Right renal pelvis (tissue), 4 donors: ENCODE measurements around the gene GPR135. TPM values are rescaled to one million over a fixed set of nuclear protein-coding genes. Genes with fewer than 3 reads are reported as not detected.
"Not testable (repeated sequence)": the region's sequence is repeated elsewhere in the genome, so short reads cannot be mapped to it uniquely, and the experiment has no call there.

Experiments
- DNase-seq, 4 donors: peaks; one replicate each; pipeline ENCODE4 v3.0.0-alpha.2; 2013; ENCODE audit warnings: low read depth in 4 of 4, low spot score in 3 of 4, missing footprints in 1 of 4
- polyA plus RNA-seq, 4 donors: library from polyadenylated mRNA; unstranded; fragments of 120-200 nt; gene quantifications; one replicate each; pipeline ENCODE4 v1.2.1, GENCODE V29; 2013; ENCODE audit not compliant: insufficient read length in 4 of 4

Gene GPR135
- polyA plus RNA-seq, 4 donors = 3.4 to 4.4 (median 3.8) TPM

- no peak for DNase-seq
Observed at GRCh38 chr14:59475709-59476108, 10.5 kb upstream of the GPR135 start.

GRCh38 chr14:59474172-59474571, 9.0 kb upstream of the GPR135 start:
- DNase-seq = no peak

GRCh38 chr14:59464486-59465315, 479 bp downstream of the GPR135 start:
- peak in 1 of 4 donors; percentile 49 for DNase-seq

- DNase-seq = no peak
Observed at GRCh38 chr14:59463787-59464485, 1.2 kb downstream of the GPR135 start.

GRCh38 chr14:59461891-59462290, 3.3 kb downstream of the GPR135 start:
- no peak for DNase-seq

GRCh38 chr14:59460378-59460777, 4.8 kb downstream of the GPR135 start:
- no peak for DNase-seq

GRCh38 chr14:59458486-59458885, 6.7 kb downstream of the GPR135 start:
- no peak for DNase-seq

GRCh38 chr14:59455411-59455810, 9.8 kb downstream of the GPR135 start:
- DNase-seq = no peak

GRCh38 chr14:59454139-59454538, 11.0 kb downstream of the GPR135 start:
- no peak for DNase-seq

GRCh38 chr14:59451849-59452248, 13.3 kb downstream of the GPR135 start:
- no peak for DNase-seq

- DNase-seq = no peak
Observed at GRCh38 chr14:59450716-59451115, 14.5 kb downstream of the GPR135 start.

- DNase-seq = not testable (repeated sequence)
Observed at GRCh38 chr14:59448673-59449072, 16.5 kb downstream of the GPR135 start.

- no peak for DNase-seq
Observed at GRCh38 chr14:59439256-59439965, 25.8 kb downstream of the GPR135 start.

GRCh38 chr14:59438195-59438647, 27.0 kb downstream of the GPR135 start:
- DNase-seq = no peak

GRCh38 chr14:59435987-59436386, 29.2 kb downstream of the GPR135 start:
- DNase-seq = no peak

- no peak for DNase-seq
Observed at GRCh38 chr14:59435101-59435500, 30.1 kb downstream of the GPR135 start.

- DNase-seq = no peak
Observed at GRCh38 chr14:59429790-59430189, 35.4 kb downstream of the GPR135 start.

GRCh38 chr14:59428581-59429012, 36.6 kb downstream of the GPR135 start:
- DNase-seq = no peak

- DNase-seq = no peak
Observed at GRCh38 chr14:59427653-59428580, 37.3 kb downstream of the GPR135 start.

- no peak for DNase-seq
Observed at GRCh38 chr14:59425322-59425935, 39.8 kb downstream of the GPR135 start.
